HK-2 (cell line): ENCODE data around the gene ANK2.
A peak's percentile ranks its signal among the peaks of the same experiment; 100 is the strongest.

Experiments
- DNase-seq: peaks from one replicate; pipeline ENCODE4 v3.0.0-alpha.2; 2018; ENCODE audit not compliant: unreplicated experiment

ANK2 gene

DNA sequence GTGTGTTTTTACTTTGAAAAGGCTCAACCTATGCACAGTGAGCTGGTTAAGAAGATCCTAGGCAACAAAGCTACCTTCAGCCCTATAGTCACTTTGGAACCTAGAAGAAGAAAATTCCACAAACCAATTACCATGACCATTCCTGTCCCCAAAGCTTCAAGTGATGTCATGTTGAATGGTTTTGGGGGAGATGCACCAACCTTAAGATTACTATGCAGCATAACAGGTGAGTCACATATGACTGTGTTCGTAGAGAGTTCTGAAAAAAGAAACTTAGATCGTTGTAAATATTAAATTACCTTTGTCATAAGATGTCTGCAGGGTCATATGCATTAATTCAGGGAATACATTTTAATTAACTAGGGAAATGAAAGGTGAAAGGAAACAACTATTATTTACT, 287.1 kb downstream of the ANK2 start:
- DNase-seq = no peak

DNA sequence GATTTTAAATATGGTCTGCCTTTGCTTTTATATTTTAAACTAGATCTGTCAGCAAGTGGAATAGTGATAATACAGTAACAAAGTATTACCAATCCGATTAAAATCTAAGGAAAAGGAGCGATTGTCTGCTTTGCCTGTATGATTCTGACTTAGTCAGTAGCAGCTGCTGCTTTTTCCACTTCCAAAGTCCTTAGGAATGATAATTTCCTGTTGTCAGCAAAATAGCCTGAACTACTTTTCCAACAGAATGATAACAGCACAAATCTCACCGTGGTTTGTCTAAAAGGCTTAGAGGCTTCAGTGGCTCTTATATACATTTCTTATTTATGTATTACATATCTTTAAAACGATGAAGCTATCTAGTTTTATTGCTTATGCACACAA, 290.0 kb downstream of the ANK2 start:
- no peak for DNase-seq

DNA sequence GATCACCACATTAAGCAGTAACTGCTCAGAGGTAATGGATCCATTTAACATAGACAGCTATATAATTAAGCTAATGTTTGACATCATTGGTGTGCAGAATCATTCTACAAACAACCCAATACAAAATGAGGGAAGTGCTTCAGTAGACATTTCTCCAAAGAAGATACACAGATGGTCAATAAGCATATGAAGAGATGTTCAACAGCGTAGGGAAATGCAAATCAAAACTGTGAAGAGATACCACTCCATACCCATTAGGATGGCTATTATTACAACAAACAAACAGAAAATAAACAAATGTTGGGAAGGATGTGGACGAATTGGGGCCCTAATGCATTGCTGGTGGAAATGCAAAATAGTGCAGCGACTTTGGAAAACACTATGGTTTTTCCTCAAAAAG, 294.6 kb downstream of the ANK2 start:
- DNase-seq = no peak

DNA sequence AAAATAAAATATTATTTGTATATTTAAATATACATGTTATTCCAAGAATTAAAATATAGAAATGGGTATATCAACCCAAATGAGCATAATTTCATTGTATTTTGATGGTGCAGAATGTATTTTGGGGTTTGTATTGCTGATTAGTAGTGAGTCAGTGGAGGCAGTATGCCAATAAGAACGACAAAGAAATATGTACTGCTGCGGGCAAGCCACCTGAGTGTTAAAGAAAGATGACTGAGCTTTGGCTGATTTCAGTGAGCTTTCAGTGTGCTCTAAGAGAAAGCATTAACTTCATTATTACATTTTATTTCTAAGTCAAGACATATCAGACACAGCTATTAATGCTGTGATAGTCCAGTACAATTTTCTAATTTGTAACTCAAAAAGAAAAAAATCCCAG, 297.8 kb downstream of the ANK2 start:
- no peak for DNase-seq

DNA sequence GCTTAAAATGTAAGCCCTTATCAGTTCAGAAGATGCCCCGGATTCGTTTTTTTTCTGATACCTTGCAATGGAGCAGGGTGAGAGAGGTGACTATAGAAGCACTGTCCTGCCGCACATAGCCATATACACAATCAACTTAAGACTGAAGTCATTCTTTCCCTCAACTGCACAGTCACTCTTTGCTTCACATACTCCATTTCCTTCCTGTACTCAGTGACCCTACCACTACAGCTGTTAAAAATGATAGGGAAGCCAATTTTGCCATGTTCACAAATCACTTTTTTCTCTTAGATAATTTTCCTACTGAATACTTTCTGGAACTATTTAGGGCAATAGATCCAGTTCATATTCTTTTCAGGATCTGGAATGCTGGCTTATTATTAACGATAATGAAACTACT, 300.0 kb downstream of the ANK2 start:
- no peak for DNase-seq

DNA sequence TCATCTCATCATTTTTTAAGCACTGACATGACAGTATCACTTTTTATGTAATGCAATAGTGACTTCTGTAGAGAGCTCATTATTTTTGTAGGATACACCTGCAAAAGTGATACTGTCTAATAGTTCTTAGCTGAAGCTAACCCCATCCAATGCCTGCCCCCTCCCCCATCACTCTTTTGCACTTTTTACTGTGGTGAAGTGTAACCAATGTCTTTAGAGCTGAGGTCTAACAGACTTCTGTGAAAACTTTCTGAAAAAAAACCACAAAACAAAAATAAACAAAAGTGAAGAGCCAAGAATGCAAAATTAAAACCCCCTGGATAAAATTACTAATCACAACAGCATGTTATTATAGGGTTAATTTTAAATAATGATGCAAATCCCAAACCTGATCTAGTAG, 301.1 kb downstream of the ANK2 start:
- no peak for DNase-seq

DNA sequence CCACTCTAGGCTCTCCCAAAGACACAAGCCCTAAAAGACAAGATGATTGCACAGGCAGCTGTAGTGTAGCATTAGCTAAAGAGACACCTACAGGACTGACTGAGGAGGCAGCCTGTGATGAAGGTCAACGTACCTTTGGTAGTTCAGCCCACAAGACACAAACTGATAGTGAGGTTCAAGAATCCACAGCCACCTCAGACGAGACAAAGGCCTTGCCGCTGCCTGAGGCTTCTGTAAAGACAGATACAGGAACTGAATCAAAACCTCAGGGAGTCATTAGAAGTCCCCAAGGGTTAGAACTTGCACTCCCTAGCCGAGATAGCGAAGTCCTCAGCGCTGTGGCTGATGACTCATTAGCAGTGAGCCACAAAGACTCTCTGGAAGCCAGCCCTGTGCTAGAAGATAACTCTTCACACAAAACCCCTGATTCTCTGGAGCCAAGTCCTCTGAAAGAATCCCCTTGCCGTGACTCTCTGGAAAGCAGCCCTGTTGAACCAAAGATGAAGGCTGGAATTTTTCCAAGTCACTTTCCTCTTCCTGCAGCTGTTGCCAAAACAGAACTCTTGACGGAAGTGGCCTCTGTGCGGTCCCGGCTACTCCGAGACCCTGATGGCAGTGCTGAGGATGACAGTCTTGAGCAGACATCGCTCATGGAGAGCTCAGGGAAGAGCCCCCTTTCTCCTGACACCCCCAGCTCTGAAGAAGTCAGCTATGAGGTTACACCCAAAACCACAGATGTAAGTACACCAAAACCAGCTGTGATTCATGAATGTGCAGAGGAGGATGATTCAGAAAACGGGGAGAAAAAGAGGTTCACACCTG, 306.3 kb downstream of the ANK2 start:
- peak; percentile 65 for DNase-seq

DNA sequence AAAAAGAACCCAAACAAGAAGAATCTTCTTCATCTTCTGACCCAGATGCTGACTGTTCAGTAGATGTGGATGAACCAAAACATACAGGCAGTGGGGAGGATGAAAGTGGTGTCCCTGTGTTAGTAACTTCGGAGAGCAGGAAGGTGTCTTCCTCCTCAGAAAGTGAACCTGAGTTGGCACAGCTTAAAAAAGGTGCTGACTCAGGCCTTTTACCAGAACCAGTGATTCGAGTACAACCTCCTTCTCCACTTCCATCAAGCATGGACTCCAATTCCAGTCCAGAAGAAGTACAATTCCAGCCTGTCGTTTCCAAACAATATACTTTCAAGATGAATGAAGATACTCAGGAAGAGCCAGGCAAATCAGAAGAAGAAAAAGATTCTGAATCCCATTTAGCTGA, 307.0 kb downstream of the ANK2 start:
- DNase-seq = no peak

DNA sequence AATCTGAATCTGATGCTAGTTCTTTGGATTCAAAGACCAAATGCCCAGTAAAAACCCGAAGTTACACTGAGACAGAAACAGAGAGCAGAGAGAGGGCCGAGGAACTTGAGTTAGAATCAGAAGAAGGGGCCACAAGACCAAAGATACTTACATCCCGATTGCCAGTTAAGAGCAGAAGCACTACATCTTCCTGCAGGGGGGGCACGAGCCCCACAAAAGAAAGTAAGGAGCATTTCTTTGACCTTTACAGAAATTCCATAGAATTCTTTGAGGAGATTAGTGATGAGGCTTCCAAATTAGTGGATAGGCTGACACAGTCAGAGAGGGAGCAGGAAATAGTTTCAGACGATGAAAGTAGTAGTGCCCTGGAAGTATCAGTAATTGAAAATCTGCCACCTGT, 309.3 kb downstream of the ANK2 start:
- no peak for DNase-seq

DNA sequence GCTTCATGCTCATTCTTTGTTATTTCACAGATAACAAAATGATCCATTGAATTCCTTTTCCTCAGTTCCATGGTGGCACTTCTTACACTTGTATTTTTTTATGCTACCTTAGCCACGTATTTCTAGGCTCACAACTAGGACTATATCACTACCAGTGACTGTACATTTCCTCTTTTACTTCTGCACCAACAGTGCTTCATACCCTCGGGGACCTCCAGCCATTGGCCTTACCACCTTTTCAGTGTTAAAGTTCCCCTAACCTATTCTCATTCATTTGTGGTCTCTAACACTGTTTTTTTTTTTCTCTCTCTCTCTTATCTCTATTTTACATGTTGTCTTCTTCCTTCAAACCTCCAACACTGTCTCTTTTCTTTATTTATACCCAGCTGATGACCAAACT, 315.9 kb downstream of the ANK2 start:
- DNase-seq = no peak

DNA sequence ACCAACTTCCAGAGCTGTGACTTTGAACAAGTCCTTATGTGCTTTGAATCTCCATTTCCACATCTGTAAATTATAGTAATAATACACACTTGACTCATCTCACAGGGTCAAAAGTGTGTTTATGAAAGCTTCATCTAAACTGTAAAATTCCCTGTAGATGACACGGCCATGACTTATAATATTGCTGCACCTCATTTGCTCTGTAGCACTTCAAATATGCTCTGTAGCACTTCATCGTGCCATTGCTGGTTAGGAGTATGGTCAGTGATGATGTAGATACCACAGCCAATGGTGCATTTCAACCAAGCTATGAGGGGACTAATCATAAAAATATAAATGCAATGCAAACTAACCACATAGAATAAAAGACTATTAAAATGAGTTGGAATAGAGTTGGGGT, 318.6 kb downstream of the ANK2 start:
- no peak for DNase-seq

DNA sequence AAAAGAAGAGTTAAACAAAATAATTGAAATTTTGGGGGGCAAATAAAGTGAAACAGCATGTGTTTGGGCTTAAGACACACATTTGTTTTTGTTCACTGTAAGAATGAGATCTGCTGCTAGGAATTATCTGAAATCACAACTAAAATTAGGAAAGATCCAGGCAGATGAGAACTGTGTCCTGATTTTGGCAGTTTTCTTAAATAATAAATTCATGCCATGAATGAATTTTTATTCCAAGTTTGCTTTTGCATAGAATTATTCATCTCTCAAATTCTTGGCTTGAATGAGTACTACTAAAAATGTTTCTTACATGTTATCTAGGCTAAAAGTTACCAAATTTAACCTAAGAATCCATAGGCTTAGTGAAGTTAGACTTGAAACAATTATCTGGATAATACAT, 321.7 kb downstream of the ANK2 start:
- DNase-seq = no peak

DNA sequence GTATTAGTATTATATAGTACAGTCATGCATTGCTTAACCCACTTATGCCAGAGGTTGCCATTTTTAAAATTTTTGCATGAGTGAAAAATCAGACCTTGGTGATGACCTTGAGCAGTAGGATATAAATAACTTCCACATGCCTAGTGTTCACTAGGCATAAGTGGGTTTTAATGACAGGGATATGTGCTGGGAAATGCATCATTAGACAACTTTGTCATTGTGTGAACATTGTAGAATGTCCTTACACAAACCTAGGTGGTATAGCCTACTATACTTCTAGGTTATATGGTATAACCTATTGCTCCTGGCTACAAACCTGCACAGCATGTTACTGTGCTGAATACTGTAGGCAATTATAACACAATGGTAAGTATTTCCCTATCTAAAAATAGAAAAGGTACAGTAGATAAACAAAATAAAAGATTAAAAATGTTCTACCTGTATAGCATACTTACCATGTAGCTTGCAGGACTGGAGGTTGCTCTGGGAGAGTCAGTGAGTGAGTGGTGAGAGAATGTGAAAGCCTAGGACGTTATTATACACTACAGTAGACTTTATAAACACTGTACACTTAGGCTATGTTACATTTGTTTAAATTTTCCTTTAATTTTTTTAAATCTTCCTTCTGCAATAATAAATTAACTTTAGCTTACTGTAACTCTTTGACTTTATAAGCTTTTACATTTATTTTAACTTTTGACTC, 326.7 kb downstream of the ANK2 start:
- no peak for DNase-seq

DNA sequence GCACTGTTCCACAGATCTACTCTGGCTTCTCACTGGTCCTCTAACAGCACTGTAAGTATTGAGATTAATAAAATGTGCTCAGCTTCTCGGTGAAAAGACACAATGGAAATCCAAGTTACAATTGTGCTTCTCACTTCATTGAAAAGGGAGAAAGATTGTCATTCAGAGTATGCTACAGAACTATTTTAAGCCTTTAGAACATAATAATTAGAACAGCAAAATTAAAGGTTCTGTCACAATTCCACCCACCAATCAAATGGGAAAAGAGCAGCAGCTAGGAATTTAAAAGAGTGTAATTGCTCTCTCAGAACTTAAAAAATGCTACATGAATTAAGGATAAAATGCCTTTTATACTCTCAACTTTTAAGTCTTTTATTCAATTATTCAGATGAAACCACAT, 329.4 kb downstream of the ANK2 start:
- no peak for DNase-seq

DNA sequence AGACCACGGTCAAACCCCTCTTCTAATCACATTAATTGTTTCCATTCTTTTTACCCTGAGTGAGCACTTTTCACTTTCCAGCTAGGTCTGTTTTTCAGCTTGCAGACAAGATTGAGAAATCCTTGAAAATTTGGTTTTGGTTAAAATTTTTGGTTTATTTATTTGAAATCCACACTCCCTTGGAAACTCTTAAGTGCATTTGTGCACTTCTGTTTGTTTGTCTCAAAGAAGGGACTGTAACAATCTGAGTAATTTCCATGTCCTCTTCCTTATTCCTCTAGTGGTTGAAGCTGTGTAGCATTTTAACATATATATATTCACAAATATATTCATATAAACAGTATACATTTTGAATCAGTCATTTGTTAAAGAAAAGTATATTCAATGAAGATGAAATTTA, 333.3 kb downstream of the ANK2 start:
- no peak for DNase-seq

DNA sequence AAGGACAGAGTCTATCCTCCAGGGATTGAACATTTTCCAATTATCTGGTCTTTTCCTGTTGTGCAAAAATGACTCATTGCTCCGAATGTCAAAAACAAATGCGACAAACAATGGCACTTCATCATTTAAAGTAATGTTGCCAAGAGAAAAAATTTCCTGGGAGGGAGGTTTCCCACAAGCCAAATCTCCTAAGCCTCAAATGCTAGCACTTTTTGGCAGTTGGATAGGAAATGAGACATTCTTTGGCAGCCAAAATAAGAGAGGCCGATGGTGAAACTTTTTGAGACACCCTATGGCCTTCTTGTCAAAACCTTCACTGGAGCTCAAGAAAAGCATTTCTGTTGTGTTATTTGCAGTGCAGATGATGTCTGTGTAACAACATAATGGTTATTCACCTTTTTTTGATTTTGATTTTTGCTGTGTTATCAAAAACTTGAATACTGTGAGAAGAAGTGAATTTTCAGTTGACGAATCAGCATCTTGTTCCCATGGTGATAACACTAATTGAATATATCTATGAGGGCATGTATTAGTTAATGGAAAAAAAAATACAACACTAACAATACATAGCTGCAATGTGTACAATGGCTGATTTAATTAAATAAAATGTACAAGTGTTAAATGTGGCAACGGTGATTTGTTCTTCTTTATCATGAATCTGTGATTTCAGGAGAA, 333.8 kb downstream of the ANK2 start:
- no peak for DNase-seq

DNA sequence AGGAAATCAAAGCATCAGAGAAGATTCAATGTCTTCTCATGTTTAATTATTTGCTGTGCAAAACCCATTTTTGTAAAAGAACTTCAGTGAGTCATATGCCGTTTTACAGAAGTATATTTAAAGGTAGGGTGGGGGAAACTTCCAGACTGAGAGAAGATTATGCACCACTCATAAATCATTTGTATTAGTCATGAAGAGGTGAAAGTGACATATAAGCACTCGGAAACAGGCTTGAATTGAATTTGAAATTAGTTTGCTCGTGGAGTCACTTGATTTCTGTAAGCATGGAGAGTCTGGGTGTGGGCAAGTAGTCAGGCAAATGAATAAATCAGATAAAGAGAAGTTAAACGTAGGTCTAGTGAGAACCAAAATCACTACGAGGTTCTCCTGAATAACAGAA, 335.1 kb downstream of the ANK2 start:
- DNase-seq = no peak

DNA sequence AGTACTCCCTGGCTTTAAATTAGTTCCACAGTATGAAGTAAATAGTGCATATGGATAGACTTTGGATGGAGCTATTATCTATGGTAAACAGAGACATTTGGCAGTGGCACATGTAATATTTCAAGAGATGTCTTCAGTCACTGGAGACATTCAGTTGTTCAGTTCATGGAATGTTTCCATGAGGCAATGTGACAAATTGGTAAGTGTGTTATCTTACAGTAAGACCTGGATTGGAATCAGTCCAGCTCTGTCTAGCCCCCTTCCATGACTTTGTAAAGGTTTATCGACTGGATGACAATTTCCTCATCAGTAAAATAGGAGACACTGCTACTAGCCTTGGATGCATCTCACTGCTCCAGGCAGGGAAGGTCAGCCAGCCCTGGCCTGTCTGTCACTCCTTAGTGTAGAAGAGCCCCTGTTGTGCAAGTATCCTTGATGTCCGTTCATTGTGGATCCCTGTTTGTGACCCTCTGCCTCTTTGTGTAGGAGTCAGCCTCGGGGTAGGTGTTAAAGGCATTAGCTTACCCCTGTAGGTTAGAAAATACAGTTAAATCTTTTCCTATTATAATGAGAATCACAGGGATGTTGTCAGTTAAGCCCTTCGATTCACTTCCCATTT, 335.9 kb downstream of the ANK2 start:
- no peak for DNase-seq

DNA sequence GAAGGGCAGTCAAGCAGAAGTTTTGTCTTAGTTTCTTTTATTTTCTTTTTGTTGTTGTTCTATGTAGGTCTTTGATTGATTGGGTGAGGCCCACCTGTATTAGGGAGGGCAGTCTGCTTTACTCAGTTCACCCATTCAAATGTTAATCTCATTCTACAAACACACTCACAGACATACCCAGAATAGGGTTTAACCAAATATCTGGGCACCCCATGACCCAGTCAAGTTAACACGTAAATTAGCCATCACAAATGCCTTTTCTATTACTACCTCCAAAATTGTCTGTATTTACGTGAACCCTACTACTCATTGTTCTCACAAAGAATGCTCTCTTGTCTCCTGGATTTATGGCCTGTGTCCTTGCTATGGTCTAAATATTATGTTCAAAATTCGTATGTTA, 339.7 kb downstream of the ANK2 start:
- no peak for DNase-seq

DNA sequence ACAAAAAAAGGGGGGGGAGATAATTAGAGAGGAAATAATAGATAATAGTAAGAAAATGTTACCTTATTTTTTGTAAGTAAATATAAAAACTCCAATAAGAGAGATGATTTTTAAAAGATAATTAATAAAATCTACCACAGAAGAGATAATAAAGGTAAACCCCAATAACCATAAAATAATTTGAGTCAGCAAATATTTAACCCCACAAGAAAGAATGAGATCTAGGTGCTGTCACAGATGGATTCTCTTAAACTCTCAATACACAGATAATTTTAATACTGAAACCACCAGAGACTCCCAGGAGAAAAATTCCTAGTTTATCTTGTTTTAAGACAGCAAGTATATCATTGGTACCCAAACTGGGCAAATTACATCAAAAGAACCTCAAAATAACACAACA, 341.4 kb downstream of the ANK2 start:
- DNase-seq = no peak

DNA sequence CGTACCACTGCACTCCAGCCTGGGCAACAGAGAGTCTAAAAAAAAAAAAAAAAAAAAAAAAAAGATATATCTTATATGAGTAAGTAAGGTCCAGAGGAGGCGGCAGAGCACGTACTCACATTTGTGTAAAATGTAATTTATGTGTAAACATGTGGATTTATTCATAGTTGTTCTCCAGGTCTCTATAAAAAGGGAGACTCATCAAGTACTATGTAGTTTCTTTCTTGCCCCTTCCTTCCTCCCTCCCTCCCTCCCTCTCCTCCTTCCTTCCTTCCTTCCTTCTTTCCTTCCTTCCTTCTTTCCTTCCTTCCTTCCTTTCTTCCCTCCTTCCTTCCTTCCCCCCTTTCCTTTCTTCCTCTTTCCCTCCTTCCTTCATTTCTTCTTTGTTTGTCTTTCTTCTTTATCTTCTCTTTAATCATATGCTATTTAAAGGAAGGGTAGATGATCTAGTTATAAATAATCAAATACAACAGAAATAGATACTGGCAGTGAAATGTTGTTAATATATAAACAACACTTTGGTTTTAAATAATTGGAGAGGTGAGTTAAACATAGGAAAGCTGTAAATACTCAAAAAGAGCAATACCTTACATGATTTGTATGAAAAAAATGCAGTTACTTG, 344.8 kb downstream of the ANK2 start:
- DNase-seq = no peak
